Liver (tissue), 9 donors: ENCODE measurements around the gene STK4. TPM values are rescaled to one million over a fixed set of nuclear protein-coding genes. Genes with fewer than 3 reads are reported as not detected.

Experiments
- DNase-seq: peaks from one replicate; pipeline ENCODE4 v3.0.0-alpha.2; 2017; ENCODE audit warnings: low spot score
- H3K27ac ChIP-seq, 2 donors: one replicate each; pipeline ENCODE4 v1.7.0; 2013; ENCODE audit warnings: inconsistent platforms in 2 of 2, low read length in 2 of 2, control low read depth in 1 of 2, low read depth in 1 of 2, mild to moderate bottlenecking in 1 of 2
- H3K27me3 ChIP-seq, 4 donors: one replicate each; pipeline versions ENCODE4 v1.6.1 to v1.7.0; 2013; ENCODE audit warnings: low read length in 3 of 4, inconsistent platforms in 1 of 4, mild to moderate bottlenecking in 1 of 4, moderate library complexity in 1 of 4; ENCODE audit not compliant: control insufficient read depth in 4 of 4, insufficient read depth in 4 of 4
- H3K36me3 ChIP-seq, 4 donors: one replicate each; pipeline versions ENCODE4 v1.6.1 to v1.7.0; 2013; ENCODE audit warnings: low read length in 3 of 4, mild to moderate bottlenecking in 3 of 4, low read depth in 1 of 4, moderate library complexity in 1 of 4; ENCODE audit not compliant: control insufficient read depth in 4 of 4, insufficient read depth in 3 of 4
- H3K4me1 ChIP-seq, 4 donors: one replicate each; pipeline versions ENCODE4 v1.6.1 to v1.7.0; 2013; ENCODE audit warnings: low read length in 3 of 4, mild to moderate bottlenecking in 3 of 4, moderate library complexity in 1 of 4; ENCODE audit not compliant: control insufficient read depth in 4 of 4, insufficient read depth in 4 of 4
- H3K4me3 ChIP-seq, 3 donors: one replicate each; pipeline versions ENCODE4 v1.6.1 to v1.7.0; 2013; ENCODE audit warnings: low read length in 3 of 3, control low read depth in 1 of 3, low read depth in 1 of 3, mild to moderate bottlenecking in 1 of 3
- H3K9ac ChIP-seq, 2 donors: one replicate each; pipeline ENCODE4 v1.7.0; 2013; ENCODE audit warnings: low read length in 2 of 2, mild to moderate bottlenecking in 2 of 2, moderate library complexity in 2 of 2, control low read depth in 1 of 2, low read depth in 1 of 2
- H3K9me3 ChIP-seq, 4 donors: one replicate each; pipeline versions ENCODE4 v1.6.1 to v1.7.0; 2013; ENCODE audit warnings: low read length in 3 of 4; ENCODE audit not compliant: control insufficient read depth in 4 of 4
- FOXA1 ChIP-seq: IDR thresholded peaks from 2 replicates; pipeline ENCODE4 v1.6.1; 2016; ENCODE audit warnings: antibody characterized with exemption
- FOXA2 ChIP-seq: IDR thresholded peaks from 2 replicates; pipeline ENCODE4 v1.6.1; 2016; ENCODE audit warnings: antibody characterized with exemption
- GABPA ChIP-seq, 2 donors: IDR thresholded peaks in 1 of 2; conservative IDR thresholded peaks in 1 of 2; 2 replicates each; pipeline ENCODE4 v1.6.1; 2016; ENCODE audit warnings: antibody characterized with exemption in 2 of 2, mild to moderate bottlenecking in 1 of 2, moderate library complexity in 1 of 2
- HNF4A ChIP-seq, 2 donors: conservative IDR thresholded peaks; 2 replicates each; pipeline ENCODE4 v1.6.1; 2016; ENCODE audit warnings: antibody characterized with exemption in 2 of 2, mild to moderate bottlenecking in 2 of 2
- HNF4G ChIP-seq: IDR thresholded peaks from 2 replicates; pipeline ENCODE4 v1.6.1; 2016; ENCODE audit warnings: antibody characterized with exemption
- JUND ChIP-seq, 2 donors: IDR thresholded peaks; 2 replicates each; pipeline ENCODE4 v1.6.1; 2016; ENCODE audit warnings: antibody characterized with exemption in 2 of 2
- NR2F2 ChIP-seq: IDR thresholded peaks from 2 replicates; pipeline ENCODE4 v1.6.1; 2016; ENCODE audit warnings: antibody characterized with exemption
- RAD21 ChIP-seq, 2 donors: IDR thresholded peaks; 2 replicates each; pipeline ENCODE4 v1.6.1; 2016; ENCODE audit warnings: antibody characterized with exemption in 2 of 2, mild to moderate bottlenecking in 2 of 2
- SP1 ChIP-seq: IDR thresholded peaks from 2 replicates; pipeline ENCODE4 v1.6.1; 2018; ENCODE audit warnings: antibody characterized with exemption, mild to moderate bottlenecking
- WGBS: extraction: QIAGEN DNeasy Blood & Tissue Kit; methylation state at CpG from one replicate; pipeline ENCODE4 v1.1.7; 2013; 5-methylcytosine and 5-hydroxymethylcytosine counted together
- polyA plus RNA-seq, 2 donors: library from polyadenylated mRNA; stranded (reverse) in 1 of 2; unstranded in 1 of 2; fragments of 200-250 nt in 1 of 2; fragments of >200 nt in 1 of 2; fragmentation: Nextera tagmentation in 1 of 2; extraction: Ambion mirVana in 1 of 2; gene quantifications; one replicate each; pipeline versions ENCODE4 v1.2.1 to v1.2.3, GENCODE V29; 2013 to 2015
- total RNA-seq, 2 donors: library from RNA; depleted of rRNA; stranded (reverse); fragments of >200 nt; gene quantifications; one replicate each; pipeline ENCODE4 v1.2.3, GENCODE V29; 2014
- TF ChIP-seq, protein P1 (sequence below): fragments of 150-350 bp; IDR thresholded peaks from 2 replicates; pipeline ENCODE4 v1.5.1; 2017; ENCODE audit warnings: improper control_type of control experiment, low read depth, low read length; ENCODE audit not compliant: missing input control
- TF ChIP-seq, protein P2 (sequence below): IDR thresholded peaks from 2 replicates; pipeline ENCODE4 v1.6.1; 2016; ENCODE audit warnings: antibody characterized with exemption, mild to moderate bottlenecking
- TF ChIP-seq, protein P3 (sequence below): IDR thresholded peaks from 2 replicates; pipeline ENCODE4 v1.6.1; 2016; ENCODE audit warnings: antibody characterized with exemption
- donor health status: healthy.
- donor health status: healthy.
- donor health status: healthy.
- donor health status: healthy.
- donor health status: healthy.

Gene STK4
- total and polyA plus RNA-seq, 4 donors = 3.7 to 20.8 (median 13.9) TPM

DNA sequence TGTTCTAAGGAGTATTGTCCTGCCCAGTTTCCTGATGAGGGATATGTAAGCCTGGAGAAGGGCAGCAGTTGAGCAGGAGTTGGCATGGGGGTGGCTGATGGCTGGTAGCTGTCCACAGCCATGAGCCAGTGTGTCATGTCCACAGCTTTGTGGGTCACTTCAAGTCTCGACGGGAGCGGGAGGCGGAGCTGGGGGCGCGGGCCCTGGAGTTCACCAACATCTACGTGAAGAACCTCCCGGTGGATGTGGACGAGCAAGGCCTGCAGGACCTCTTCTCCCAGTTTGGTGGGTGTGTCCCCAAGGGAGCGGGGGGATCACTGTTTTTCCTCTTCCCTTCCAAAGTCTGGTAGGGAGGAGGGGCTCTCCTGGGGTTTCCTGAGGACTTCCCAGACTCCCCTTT lies 47.6 kb upstream of the STK4 start:
- Histone ChIP-seq H3K27ac (no peak overlapping the region), H3K4me1 (no peaks in the 10 kb centered on the region), H3K36me3 (peaks cover 1 to 21% (median 7%) of the 10 kb centered on the region in 4 donors), H3K9ac (no peak overlapping the region), H3K4me3 (no peak overlapping the region), H3K9me3 (no peaks in the 10 kb centered on the region), H3K27me3 (no peaks in the 10 kb centered on the region)
- DNase-seq = no peak
- TF ChIP-seq HNF4G (no peak), FOXA2 (no peak), JUND (IDR thresholded peaks at IDR 0.05) (no peak), RAD21 (IDR thresholded peaks at IDR 0.05) (no peak), HNF4A (conservative IDR thresholded peaks at IDR 0.05) (no peak), SP1 (no peak)
- TF ChIP-seq, protein P1, sequence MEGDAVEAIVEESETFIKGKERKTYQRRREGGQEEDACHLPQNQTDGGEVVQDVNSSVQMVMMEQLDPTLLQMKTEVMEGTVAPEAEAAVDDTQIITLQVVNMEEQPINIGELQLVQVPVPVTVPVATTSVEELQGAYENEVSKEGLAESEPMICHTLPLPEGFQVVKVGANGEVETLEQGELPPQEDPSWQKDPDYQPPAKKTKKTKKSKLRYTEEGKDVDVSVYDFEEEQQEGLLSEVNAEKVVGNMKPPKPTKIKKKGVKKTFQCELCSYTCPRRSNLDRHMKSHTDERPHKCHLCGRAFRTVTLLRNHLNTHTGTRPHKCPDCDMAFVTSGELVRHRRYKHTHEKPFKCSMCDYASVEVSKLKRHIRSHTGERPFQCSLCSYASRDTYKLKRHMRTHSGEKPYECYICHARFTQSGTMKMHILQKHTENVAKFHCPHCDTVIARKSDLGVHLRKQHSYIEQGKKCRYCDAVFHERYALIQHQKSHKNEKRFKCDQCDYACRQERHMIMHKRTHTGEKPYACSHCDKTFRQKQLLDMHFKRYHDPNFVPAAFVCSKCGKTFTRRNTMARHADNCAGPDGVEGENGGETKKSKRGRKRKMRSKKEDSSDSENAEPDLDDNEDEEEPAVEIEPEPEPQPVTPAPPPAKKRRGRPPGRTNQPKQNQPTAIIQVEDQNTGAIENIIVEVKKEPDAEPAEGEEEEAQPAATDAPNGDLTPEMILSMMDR = no peak
- TF ChIP-seq, protein P2, sequence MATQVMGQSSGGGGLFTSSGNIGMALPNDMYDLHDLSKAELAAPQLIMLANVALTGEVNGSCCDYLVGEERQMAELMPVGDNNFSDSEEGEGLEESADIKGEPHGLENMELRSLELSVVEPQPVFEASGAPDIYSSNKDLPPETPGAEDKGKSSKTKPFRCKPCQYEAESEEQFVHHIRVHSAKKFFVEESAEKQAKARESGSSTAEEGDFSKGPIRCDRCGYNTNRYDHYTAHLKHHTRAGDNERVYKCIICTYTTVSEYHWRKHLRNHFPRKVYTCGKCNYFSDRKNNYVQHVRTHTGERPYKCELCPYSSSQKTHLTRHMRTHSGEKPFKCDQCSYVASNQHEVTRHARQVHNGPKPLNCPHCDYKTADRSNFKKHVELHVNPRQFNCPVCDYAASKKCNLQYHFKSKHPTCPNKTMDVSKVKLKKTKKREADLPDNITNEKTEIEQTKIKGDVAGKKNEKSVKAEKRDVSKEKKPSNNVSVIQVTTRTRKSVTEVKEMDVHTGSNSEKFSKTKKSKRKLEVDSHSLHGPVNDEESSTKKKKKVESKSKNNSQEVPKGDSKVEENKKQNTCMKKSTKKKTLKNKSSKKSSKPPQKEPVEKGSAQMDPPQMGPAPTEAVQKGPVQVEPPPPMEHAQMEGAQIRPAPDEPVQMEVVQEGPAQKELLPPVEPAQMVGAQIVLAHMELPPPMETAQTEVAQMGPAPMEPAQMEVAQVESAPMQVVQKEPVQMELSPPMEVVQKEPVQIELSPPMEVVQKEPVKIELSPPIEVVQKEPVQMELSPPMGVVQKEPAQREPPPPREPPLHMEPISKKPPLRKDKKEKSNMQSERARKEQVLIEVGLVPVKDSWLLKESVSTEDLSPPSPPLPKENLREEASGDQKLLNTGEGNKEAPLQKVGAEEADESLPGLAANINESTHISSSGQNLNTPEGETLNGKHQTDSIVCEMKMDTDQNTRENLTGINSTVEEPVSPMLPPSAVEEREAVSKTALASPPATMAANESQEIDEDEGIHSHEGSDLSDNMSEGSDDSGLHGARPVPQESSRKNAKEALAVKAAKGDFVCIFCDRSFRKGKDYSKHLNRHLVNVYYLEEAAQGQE = no peak
- 95% methylated on average over 10 of the region's 10 CpGs for WGBS

DNA sequence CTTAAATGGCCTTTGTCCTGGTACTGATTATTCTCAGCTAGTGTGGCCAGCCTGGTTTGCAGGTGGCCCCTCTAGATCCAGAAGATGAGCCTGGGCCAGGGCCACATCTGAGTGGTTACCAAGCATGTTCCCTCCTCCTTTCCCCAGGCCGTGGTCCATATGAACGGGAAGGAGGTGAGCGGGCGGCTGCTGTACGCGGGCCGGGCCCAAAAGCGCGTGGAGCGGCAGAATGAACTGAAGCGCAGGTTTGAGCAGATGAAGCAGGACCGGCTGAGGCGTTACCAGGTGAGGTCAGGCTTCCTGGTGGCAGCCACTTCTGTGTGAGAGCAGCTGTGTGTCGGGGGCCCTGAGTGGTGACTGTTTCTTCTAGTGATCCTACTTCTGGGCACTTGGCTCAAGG lies 44.9 kb upstream of the STK4 start:
- H3K9me3 ChIP-seq = no peaks in the 10 kb centered on the region
- H3K4me1 ChIP-seq = no peaks in the 10 kb centered on the region
- no peak overlapping the region for H3K4me3 ChIP-seq
- no peak for TF ChIP-seq NR2F2
- no peak for TF ChIP-seq JUND (IDR thresholded peaks at IDR 0.05)
- no peak for TF ChIP-seq HNF4G
- no peak for TF ChIP-seq GABPA (IDR thresholded peaks at IDR 0.05 in 1 of 2, conservative IDR thresholded peaks at IDR 0.05 in 1 of 2)
- TF ChIP-seq FOXA2 = no peak
- no peak for TF ChIP-seq RAD21 (IDR thresholded peaks at IDR 0.05)
- TF ChIP-seq, protein P3, sequence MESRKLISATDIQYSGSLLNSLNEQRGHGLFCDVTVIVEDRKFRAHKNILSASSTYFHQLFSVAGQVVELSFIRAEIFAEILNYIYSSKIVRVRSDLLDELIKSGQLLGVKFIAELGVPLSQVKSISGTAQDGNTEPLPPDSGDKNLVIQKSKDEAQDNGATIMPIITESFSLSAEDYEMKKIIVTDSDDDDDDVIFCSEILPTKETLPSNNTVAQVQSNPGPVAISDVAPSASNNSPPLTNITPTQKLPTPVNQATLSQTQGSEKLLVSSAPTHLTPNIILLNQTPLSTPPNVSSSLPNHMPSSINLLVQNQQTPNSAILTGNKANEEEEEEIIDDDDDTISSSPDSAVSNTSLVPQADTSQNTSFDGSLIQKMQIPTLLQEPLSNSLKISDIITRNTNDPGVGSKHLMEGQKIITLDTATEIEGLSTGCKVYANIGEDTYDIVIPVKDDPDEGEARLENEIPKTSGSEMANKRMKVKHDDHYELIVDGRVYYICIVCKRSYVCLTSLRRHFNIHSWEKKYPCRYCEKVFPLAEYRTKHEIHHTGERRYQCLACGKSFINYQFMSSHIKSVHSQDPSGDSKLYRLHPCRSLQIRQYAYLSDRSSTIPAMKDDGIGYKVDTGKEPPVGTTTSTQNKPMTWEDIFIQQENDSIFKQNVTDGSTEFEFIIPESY = no peak
- TF ChIP-seq, protein P2 = no peak
- TF ChIP-seq HNF4A (conservative IDR thresholded peaks at IDR 0.05) = no peak
- TF ChIP-seq FOXA1 = no peak
- no peak for TF ChIP-seq SP1
- H3K36me3 ChIP-seq = peaks cover 2 to 17% (median 7%) of the 10 kb centered on the region in 4 donors
- DNase-seq = no peak
- H3K27me3 ChIP-seq = no peaks in the 10 kb centered on the region
- no peak overlapping the region for H3K27ac ChIP-seq
- no peak overlapping the region for H3K9ac ChIP-seq
- 98% methylated on average over 14 of the region's 14 CpGs for WGBS
